ENCODE measurements around the gene PPP2R5D. TPM values are rescaled to one million over a fixed set of nuclear protein-coding genes. Genes with fewer than 3 reads are reported as not detected.
A peak's percentile ranks its signal among the peaks of the same experiment; 100 is the strongest.

The PPP2R5D gene
- polyA plus RNA-seq, 2 of the 4 experiments (the other 2 are of a cell fraction): 26.5 to 34.6 TPM

DNA sequence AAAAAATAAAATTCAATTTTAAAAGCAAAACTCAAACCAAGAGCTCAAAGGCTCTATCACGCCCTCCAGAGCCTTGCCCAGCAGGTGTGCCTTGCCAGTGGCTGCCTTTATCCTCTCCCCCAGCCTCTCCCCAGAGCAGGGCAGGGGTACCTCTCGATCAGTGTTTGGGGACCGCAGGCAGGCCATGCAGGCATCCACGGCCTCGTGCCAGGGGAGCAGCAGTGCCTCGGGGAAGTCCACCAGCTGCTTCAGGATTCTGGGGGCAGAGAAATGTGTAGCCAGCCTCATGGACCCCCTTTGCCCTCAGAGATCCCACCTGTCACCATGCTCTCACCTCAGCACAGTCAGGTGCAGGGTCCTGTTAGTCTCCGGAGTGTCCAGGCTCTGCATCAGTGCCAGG lies 63.6 kb downstream of the PPP2R5D start:
- 93% methylated on average over 7 of the region's 7 CpGs for WGBS (ENCODE audit: missing lambda C conversion rate)
- DNase-seq (ENCODE audit: low read depth in 1 of 2, low spot score in 1 of 2) (no peak), FAIRE-seq (no peak), ATAC-seq (no peak)
- H3K9me3 ChIP-seq: no peaks in the 10 kb centered on the region
- ChIA-PET POLR2A (no interaction called here), CTCF (no interaction called here)
- no peak overlapping the region for H3K27ac ChIP-seq
- H3K4me2 ChIP-seq: no peak overlapping the region
- H3K4me3 ChIP-seq: no peak overlapping the region
- TF ChIP-seq FOSB (CRISPR knock-in tag; IDR thresholded peaks at IDR 0.05) (no peak), E2F6 (IDR thresholded peaks at IDR 0.05; ENCODE audit: borderline replicate concordance, low read depth) (no peak)
- H3K4me1 ChIP-seq: peaks cover 9% of the 10 kb centered on the region

DNA sequence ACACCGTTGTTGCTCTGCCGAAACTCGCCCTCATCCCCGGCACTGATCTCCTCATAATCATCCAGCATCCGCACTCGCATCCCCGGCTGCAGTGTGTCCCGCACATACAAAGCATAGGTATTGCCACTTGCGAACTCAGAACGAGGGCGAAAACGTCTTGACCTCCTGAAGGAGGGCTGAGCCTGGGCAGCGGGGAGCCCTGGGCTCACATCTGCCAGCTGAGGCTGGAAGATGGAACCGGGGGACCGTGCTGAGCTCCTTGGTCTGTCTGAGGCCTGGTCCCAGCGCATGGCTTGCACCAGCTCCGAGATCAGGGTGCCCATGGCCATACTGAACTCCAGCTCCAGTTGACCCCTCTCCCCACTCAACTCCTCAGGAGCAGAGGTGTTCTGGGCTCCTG lies 66.6 kb downstream of the PPP2R5D start:
- no peak overlapping the region for H3K27ac ChIP-seq
- WGBS (ENCODE audit: missing lambda C conversion rate): 97% methylated on average over 9 of the region's 17 CpGs
- H3K4me3 ChIP-seq: no peak overlapping the region
- DNase-seq (ENCODE audit: low read depth in 1 of 2, low spot score in 1 of 2): no peak
- H3K4me1 ChIP-seq: peaks cover 13% of the 10 kb centered on the region
- FAIRE-seq: no peak
- ChIA-PET POLR2A (interaction anchor here (1.1 kb wide), 1 partner anchor 11 kb away, joined by 3 read pairs; no protein-coding TSS in a partner anchor), CTCF (interaction anchor here (0.7 to 2.4 kb wide), 3 partner anchors 8 to 11 kb away, joined by 3 to 6 read pairs (median 3); partner anchors contain the start of genes KLC4 and MRPL2)
- TF ChIP-seq, protein P1, sequence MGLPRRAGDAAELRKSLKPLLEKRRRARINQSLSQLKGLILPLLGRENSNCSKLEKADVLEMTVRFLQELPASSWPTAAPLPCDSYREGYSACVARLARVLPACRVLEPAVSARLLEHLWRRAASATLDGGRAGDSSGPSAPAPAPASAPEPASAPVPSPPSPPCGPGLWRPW (IDR thresholded peaks at IDR 0.05): no peak
- TF ChIP-seq HMGXB4 (CRISPR knock-in tag; IDR thresholded peaks at IDR 0.05; ENCODE audit: borderline replicate concordance) (no peak), HEYL (CRISPR knock-in tag; IDR thresholded peaks at IDR 0.05) (no peak), GATA3 (IDR thresholded peaks at IDR 0.05; ENCODE audit: borderline replicate concordance) (no peak), BHLHE40 (IDR thresholded peaks at IDR 0.05; ENCODE audit: low read depth, low read length) (no peak), PBX3 (IDR thresholded peaks at IDR 0.05) (no peak), HOXB5 (CRISPR knock-in tag; IDR thresholded peaks at IDR 0.05) (no peak), RCOR1 (IDR thresholded peaks at IDR 0.05; ENCODE audit: low read depth, low read length) (no peak), RAD21 (conservative IDR thresholded peaks at IDR 0.05 in 1 of 2, IDR thresholded peaks at IDR 0.05 in 1 of 2) (no peak), KDM5A (IDR thresholded peaks at IDR 0.05) (no peak)
- H3K4me2 ChIP-seq: no peak overlapping the region
- H3K9me3 ChIP-seq: no peaks in the 10 kb centered on the region
- no peak for ATAC-seq

GRCh38 chr6:43052225-43052841 lies 68.0 kb downstream of the PPP2R5D start:
- WGBS (ENCODE audit: missing lambda C conversion rate): 94% methylated on average over 7 of the region's 19 CpGs
- no peaks in the 10 kb centered on the region for H3K9me3 ChIP-seq
- H3K4me3 ChIP-seq: peak overlapping the region; percentile 94
- TF ChIP-seq, protein P2, sequence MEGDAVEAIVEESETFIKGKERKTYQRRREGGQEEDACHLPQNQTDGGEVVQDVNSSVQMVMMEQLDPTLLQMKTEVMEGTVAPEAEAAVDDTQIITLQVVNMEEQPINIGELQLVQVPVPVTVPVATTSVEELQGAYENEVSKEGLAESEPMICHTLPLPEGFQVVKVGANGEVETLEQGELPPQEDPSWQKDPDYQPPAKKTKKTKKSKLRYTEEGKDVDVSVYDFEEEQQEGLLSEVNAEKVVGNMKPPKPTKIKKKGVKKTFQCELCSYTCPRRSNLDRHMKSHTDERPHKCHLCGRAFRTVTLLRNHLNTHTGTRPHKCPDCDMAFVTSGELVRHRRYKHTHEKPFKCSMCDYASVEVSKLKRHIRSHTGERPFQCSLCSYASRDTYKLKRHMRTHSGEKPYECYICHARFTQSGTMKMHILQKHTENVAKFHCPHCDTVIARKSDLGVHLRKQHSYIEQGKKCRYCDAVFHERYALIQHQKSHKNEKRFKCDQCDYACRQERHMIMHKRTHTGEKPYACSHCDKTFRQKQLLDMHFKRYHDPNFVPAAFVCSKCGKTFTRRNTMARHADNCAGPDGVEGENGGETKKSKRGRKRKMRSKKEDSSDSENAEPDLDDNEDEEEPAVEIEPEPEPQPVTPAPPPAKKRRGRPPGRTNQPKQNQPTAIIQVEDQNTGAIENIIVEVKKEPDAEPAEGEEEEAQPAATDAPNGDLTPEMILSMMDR (IDR thresholded peaks at IDR 0.05): no peak
- H3K27ac ChIP-seq: peak overlapping the region; percentile 99 to 100; a peak in 5 of 6 replicates
- no peak for ATAC-seq
- peaks cover 13% of the 10 kb centered on the region for H3K4me1 ChIP-seq
- ChIA-PET CTCF (interaction anchor here (0.5 kb wide), 1 partner anchor 88 kb away, joined by 3 read pairs; no protein-coding TSS in a partner anchor), POLR2A (interaction anchor here (1.1 kb wide), 1 partner anchor 12 kb away, joined by 3 read pairs; no protein-coding TSS in a partner anchor)
- DNase-seq (ENCODE audit: low read depth in 1 of 2, low spot score in 1 of 2): no peak
- H3K4me2 ChIP-seq: peak overlapping the region; percentile 98
- no peak for FAIRE-seq
